Testis (tissue), 2 donors: ENCODE results near the gene DBN1.

ENCODE experiments used
- CTCF ChIP-seq, 3 experiments: fragments of 450-650 bp in 2 of 3; fragments of 200-600 bp in 1 of 3; sonication (generic) in 1 of 3; IDR thresholded peaks; one replicate each; pipeline ENCODE4 v1.5.1; 2016 to 2019; ENCODE audit warnings: antibody characterized with exemption in 3 of 3, mild to moderate bottlenecking in 2 of 3, moderate library complexity in 1 of 3
- POLR2A ChIP-seq: fragments of 450-650 bp; IDR thresholded peaks from one replicate; pipeline ENCODE4 v1.6.1; 2017; ENCODE audit warnings: antibody characterized with exemption, mild to moderate bottlenecking, moderate library complexity

GRCh38 chr5:177482359-177482795 lies 8.9 kb upstream of the DBN1 start:
- no peak for TF ChIP-seq POLR2A
- no peak for TF ChIP-seq CTCF (IDR thresholded peaks at IDR 0.05)
